Glomerular visceral epithelial cell (primary cell): ENCODE data around the gene RNF227.
A peak's percentile ranks its signal among the peaks of the same experiment; 100 is the strongest.
"Not testable (repeated sequence)": the region's sequence is repeated elsewhere in the genome, so short reads cannot be mapped to it uniquely, and the experiment has no call there.

Source experiments
- DNase-seq: peaks from one replicate; pipeline ENCODE4 v3.0.0-alpha.2; 2016; ENCODE audit errors: extremely low spot score

Gene RNF227

DNA sequence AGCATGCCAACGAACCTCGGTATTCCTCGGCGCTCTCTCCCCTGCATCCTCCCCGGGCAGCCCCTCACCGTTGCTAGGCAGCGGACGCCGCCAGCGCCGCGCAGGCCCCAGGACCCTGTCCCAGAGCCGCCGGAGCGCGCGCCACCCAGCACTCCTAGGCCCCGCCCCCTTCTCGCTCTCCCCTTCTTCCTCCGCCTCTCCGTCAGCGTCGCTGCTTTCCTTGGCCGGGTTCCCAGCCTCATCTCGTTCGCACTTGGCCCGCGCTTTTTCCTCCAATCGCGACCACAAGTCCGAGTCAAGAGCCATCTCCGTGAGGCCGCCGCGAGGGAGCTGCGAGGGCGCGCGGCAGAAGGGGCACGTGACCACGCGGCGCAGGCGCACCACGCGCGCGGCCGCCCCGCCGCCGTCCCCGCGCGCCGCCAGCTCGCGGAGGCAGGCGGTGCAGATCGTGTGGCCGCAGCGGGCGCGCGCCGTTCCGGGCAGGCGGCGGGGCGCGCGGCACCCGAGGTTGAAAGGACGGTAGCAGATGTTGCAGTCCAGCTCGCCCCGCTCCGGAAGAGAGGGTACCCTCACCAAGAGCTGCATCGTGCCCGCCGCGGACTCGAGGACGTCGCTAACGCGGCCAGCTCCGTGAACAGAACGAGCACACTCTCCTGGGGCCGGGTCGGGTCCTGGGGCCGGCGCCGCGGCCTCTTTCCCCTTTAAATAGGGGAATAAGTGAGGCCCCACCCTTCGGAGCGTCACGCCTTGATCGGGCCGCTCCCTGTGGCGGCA, at the start of gene RNF227:
TSS of gene RNF227 (minus strand) at position 679 of the 774 bp plus-strand sequence. CDS start at position 585, 94 bp downstream.
- DNase-seq, result peak; percentile 95

DNA sequence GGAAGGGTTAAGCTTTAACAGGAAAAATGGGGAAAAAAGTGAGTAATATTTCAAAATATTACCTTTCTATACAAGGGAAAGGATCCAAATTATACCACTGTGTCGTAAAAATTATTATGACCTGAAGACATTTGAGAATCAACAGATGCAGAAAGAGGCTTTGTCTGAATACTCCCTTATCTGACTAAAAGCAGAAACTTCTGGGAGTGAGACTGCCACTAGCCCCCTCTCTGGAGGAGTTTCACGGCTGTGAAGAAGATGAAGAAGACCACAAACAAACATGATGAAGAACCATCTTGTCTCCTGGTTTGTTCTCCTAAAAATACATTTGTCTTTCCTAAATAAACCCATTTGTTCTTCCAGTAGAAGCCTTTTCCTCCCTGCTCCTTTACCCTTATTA, 45.3 kb upstream of the RNF227 start:
- no peak for DNase-seq

DNA sequence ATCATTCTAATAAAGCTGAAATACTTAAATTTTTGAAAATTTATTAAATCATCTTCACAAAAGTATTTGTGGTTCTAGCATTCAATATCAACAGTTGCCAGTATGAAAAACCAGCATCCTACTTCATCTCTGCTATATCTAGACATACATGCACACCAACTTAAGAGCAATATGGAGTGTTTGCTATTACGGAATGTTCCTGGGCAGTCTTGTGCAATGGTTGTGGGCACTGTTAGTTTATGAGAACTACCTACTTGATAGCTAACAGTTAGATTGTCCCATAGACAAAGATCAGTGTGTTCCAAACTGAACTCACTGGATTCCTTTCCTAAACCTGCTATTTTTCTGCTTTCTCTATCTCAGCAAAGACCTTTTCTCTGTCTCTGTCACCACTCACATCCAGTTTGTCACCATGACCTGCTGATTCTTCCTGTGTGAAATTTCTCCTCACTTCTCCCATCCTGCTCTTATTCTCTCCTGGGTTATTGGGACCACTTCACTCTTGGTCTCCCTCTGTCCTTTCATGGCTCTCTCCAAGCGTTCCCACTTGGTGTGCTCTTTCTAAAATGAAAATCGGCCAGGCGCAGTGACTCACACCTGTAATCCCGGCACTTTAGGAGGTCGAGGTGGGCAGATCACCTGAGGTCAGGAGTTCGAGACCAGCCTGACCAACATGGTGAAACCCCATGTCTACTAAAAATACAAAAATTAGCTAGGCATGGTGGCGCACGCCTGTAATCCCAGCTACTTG, 43.6 kb upstream of the RNF227 start:
- DNase-seq, result no peak

DNA sequence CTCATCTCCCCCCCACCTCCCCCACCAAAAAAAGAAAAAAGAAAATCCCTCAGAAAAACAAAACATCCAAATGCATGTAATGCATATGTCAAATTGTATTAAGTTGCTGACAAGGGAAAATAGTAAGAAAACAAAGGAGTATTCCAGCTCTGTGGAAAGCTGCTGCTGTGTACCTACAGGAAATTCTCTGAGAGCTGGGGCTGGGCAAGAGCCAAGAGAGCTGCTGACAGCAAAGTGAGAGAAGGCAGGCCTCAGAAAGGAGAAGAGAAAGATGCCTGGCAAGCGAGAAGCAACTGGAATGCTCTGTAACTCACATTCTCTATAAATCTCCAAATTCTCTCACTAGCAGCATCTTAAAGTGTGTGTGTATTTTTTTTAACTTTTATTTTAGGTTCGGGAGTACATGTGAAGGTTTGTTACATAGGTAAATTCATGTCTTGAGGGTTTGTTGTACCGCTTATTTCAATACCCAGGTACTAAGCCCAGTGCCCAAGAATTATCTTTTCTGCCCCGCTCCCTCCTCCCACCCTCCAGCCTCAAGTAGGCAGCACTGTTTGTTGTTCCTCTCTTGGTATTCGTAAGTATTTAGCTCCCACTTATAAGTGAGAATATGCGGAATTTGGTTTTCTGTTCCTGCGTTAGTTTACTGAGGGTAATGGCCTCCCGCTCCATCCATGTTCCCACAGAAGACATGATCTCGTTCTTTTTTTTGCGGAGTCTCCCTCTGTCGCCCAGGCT, 40.3 kb upstream of the RNF227 start:
- DNase-seq, result no peak

DNA sequence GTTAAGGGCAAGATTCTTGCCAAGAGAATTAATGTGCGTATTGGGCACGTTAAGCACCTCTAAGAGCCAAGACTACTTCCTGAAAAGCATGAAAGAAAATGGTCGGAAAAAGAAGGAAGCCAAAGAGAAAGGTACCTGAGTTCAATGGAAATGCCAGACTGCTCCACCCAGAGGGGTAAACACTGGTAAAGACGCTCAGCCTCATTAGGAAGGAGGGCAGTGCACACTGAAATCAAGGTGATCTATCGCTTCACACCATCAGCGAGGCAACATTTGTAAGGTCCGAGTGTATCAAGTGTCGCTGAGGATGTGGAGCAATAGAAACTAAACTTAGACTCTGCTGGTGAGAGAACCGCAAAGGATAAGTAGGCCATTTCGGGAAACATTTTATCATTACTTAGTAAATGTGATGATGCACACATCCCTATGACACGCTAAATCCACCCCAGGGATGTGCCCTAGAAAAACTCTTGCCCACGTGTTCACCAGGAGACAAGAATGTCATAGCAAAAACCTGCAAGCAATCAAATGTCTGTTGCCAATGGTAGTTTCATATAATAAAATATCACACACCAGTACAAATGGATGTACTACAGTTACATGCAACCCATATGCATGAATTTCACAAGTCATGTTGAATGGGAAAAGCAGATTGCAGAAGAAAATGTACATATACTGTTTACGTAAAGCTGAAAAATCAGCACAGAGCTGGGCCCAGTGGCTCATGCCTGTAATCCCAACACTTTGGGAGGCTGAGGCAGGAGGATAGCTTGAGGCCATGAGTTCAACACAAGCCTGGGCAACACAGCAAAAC, 39.5 kb upstream of the RNF227 start:
- no peak for DNase-seq

DNA sequence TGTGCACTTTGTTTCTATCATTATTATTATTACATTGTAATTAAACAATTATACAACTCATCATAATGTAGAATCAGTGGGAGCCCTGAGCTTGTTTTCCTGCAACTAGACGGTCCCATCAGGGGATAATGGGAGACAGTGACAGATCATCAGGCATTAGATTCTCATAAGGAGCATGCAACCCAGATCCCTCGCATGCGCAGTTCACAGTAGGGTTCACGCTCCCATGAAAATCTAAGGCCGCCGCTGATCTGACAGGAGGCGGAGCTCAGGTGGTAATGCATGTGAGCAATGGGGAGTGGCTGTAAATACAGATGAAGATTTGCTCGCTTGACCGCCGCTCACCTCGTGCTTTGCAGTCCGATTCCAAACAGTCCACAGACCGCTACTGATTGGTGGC, 37.2 kb upstream of the RNF227 start:
- DNase-seq, result not testable (repeated sequence)

DNA sequence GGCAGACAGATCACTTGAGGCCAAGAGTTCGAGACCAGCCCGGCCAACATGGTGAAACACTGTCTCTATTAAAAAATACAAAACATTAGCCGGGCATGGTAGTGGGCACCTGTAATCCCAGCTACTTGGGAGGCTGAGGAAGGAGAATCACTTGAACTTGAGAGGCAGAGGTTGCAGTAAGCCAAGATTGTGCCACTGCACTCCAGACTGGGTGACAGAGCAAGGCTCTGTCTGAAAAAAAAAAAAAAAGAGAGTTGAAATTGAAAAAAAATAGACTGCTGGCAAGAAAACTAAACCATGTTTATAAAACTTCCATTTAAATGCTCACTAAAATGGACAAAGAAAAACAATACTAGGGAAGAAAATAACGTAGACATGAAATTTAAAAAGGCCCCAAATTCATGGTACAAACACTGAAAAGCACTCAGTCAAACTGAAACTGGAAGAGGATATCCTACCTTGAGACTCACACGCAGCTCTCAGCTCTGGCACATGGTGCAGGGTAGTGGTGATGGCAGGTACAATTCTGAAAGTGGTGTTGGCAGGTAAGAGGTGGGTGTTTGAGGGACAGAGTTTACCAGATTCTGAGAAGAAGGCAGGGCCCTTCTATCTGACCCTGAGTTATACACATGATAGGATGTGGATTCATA, 35.2 kb upstream of the RNF227 start:
- no peak for DNase-seq

DNA sequence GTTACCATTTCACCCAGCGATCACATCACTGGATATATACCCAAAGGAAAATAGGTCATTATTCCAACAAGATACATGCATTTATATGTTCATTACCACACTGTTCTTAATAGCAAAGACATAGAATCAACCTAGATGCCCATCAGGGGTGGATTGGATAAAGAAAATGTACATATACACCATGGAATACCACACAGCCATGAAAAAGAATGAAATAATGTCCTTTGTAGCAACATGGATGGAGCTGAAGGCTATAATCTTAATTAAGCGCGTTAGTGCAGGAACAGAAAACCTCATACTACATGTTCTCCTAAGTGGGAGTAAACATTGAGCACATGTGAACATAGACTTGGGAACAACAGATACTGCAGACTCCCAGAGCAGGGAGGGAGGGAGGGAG, 34.5 kb upstream of the RNF227 start:
- DNase-seq, result no peak

DNA sequence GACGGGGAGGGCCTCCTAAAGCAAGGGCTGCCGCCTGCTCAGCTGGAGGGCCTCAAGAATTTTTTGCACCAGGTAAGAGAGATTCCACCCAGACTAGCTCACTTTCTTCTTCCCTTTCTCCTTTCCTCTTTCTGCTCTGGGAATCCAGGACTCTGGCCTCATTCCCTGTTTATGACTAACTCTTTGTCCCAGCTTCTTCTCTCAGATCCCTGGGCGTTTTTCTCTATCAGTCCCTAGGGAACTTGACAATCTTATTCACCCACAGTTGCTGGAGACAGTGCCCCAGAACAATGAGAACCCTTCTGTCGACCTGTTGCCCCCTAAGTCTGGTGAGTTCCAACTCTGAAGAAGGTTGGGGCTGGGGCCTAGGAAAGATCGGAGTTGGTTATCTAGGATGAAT, 31.6 kb upstream of the RNF227 start:
- no peak for DNase-seq

DNA sequence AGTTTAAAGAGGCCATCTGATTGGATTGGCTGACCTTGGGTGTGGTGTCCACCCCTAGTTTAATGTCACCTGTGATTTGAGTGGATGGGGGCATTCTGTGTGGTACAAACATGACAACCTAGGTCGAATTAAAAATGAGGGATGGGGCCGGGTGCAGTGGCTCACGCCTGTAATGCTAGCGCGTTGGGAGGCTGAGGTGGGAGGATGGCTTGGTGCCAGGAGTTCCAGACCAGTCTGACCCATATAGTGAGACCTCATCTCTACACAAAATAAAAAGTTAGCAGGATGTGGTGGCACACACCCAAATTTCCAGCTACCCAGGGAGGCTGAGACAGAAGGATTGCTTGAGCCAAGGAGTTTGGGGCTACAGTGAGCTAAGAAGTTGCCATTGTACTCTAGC, 30.4 kb upstream of the RNF227 start:
- DNase-seq, result no peak

DNA sequence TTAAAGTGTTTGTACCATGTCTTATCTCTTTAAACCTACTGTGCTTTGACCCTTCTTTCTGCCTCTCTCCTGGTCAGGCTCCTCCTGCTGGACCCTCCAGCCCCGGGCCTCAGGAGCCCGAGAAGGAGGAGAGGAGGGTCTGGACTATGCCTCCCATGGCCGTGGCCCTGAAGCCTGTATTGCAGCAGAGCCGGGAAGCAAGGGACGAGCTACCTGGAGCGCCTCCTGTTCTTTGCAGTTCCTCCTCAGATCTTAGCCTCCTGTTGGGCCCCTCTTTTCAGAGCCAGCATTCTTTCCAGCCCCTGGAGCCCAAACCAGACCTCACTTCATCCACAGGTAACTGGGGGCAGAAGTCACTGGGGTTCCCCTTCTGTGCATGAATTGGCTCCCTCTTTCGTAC, 29.6 kb upstream of the RNF227 start:
- no peak for DNase-seq

DNA sequence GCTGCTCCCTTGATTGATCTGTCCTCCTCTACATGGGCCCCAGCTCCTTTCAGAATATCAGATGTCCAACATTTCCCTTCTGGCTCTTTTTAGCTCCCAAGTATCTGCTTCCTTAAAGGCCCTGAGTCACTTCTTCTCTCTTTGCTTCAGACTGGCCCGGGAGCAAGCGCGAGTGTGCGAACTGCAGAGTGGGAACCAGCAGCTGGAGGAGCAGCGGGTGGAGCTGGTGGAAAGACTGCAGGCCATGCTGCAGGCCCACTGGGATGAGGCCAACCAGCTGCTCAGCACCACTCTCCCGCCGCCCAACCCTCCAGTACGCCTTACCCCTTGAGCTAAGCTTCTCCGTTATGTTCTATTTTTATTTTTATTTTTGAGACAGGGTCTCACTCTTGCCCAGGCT, 28.2 kb upstream of the RNF227 start:
- DNase-seq, result no peak

DNA sequence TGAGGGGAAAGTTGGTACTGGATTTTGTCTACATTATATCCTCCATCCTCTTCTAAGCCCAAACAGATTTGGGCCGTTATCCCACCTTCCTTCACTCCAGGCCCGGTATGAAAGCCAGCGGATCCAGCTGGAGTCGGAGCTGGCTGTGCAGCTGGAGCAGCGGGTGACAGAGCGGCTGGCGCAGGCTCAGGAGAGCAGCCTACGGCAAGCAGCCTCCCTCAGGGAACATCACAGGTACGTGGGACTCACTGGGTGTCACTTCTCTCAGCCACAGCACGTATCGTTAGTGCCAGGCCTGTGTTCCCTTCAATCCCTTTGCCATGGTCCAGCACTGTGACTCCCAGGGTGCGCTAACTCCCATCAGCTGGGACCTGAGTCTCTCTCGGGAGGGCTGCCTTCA, 27.2 kb upstream of the RNF227 start:
- no peak for DNase-seq

DNA sequence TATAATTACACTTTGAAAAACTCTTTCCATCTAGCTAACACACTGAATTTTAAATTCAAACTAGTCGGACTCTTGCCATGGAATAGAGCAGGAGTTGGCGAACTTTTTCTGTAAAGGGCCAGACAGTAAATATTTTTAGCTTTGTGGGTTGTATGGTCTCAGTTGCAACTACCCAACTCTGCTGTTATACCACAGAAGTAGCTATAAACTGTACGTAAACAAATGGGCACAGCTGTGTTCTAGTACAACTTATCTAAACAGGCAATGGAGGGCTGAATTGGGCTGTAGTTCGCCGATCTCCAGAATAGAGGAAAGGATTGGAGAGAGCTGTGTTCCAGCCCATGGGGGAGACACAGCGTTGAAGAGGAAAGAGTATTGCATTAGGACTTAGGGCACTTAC, 24.7 kb upstream of the RNF227 start:
- DNase-seq, result no peak

DNA sequence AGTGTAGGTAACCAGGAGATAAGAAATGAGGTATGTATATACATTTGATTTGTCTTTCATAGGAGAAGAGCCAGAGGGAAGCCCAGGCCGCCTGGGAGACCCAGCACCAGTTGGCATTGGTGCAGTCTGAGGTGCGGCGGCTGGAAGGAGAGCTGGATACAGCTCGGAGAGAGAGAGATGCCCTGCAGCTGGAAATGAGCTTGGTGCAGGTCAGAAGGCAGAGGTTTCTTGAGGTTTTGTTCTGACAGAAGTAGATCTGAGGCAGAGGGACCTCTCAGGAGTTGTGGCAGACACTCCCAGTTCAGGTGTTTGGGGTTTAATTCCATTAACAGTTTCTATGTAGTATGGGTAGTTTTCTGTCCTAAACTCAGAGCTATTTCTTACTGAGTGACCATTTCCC, 23.9 kb upstream of the RNF227 start:
- DNase-seq, result no peak

DNA sequence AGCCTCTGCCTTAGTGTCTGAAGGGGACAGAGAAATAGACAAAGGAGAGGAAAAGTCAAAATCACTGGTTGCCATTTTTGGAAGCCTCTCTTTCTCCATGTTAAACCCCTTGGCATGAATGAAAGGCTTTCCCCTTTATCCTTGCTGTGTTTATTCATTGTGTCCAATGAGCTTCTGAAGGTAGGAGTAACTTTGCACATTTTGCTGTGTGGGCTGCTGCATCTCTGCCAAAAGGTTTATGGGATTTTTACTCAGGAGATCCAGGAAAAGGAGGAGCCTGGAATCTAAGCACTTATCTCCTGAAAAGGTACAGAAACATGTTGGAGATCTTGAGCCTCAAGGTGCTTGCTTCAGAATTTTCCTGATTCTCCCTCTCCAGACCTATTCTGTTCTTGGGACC, 19.8 kb upstream of the RNF227 start:
- DNase-seq, result no peak

DNA sequence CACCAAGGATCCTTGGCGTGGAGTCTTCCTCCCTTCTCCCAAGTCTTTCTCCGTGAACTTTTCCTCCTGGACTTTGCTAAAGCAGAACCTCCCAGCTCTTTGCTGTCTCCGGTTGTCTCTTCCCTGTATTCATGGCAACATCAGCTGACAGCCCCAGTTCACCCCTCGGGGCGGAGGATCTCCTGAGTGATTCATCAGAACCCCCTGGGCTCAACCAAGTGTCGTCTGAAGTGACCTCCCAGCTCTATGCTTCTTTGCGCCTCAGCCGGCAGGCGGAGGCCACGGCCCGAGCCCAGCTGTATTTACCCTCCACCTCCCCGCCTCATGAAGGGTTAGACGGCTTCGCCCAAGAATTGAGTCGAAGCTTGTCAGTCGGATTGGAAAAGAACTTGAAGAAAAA, 16.9 kb upstream of the RNF227 start:
- peak; percentile 77 for DNase-seq

DNA sequence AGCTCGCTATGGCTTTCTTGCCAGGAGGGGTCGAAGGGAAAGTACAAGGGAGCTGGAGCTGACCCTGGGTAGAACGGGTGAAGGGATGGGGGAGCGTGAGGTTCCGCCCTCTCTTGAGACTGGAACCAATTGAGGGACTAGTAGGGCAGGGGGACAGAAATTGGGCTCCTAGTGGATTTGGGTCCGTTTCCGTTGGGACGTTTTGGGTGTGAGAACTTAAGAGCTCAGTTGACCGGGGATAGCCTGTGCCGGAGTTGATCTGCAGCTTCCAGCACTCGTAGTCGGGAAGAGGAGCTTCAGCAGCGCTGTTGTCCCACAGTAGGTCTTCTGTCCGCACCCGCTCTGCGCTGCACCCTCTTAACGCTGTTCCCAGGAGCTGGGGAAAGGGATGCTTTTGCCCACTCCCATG, 16.4 kb upstream of the RNF227 start:
- DNase-seq, result peak; percentile 20

DNA sequence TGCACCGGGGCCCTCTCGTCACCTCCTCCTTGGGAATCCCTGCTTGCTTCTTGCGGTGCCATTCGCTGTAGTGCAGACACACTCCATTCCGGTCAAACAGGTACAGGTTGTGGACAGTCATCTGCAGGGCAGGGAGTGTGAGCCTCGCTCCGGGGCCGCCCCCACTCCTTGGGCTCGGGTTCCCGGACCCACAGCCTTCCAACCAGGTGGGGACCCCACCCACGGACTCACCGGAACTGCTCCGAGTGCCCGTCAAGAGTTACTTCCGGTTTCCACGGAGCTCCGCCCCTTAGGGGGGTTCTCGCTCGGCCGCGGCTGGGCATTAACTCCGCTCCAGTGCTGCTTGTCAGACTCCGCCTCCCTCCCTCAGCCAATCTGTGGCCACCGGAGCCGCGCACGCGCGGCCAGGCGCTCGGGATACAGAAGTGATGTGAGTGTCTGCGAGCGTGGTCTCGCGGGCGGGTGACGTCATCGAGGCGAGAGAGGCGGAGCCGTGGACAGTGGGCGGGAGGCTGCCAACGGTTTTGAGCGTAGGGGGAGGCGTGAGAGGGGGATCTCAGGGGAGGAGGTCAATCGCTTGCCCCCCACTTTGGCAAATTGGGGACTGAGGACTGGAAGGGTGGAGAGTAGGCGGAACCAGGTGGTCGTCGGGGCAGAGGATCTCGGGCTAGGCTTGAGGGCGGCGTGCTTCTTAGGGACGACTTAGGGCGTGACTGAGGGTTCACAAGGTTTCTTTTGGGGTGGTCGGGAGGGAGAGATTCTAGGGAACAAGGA, 15.8 kb upstream of the RNF227 start, which contains the start of the genes CNTROB and TRAPPC1:
TSS of gene CNTROB (plus strand) at position 498 of the 774 bp plus-strand sequence. CDS start 874 bp downstream, outside the sequence.
TSS of gene TRAPPC1 (minus strand) at position 238 of the 774 bp plus-strand sequence. CDS start at position 121, 117 bp downstream.
- DNase-seq, result peak; percentile 100
